NOMO-1 (cell line): ENCODE data around the gene MAN1A2.
A peak's percentile ranks its signal among the peaks of the same experiment; 100 is the strongest.
"Not testable (repeated sequence)": the region's sequence is repeated elsewhere in the genome, so short reads cannot be mapped to it uniquely, and the experiment has no call there.

ENCODE experiments used
- DNase-seq, 2 experiments: peaks; one replicate each; lab custom pipeline; 2025; ENCODE audit not compliant: unreplicated experiment in 2 of 2; lab: John Stamatoyannopoulos, UW

Gene MAN1A2

DNA sequence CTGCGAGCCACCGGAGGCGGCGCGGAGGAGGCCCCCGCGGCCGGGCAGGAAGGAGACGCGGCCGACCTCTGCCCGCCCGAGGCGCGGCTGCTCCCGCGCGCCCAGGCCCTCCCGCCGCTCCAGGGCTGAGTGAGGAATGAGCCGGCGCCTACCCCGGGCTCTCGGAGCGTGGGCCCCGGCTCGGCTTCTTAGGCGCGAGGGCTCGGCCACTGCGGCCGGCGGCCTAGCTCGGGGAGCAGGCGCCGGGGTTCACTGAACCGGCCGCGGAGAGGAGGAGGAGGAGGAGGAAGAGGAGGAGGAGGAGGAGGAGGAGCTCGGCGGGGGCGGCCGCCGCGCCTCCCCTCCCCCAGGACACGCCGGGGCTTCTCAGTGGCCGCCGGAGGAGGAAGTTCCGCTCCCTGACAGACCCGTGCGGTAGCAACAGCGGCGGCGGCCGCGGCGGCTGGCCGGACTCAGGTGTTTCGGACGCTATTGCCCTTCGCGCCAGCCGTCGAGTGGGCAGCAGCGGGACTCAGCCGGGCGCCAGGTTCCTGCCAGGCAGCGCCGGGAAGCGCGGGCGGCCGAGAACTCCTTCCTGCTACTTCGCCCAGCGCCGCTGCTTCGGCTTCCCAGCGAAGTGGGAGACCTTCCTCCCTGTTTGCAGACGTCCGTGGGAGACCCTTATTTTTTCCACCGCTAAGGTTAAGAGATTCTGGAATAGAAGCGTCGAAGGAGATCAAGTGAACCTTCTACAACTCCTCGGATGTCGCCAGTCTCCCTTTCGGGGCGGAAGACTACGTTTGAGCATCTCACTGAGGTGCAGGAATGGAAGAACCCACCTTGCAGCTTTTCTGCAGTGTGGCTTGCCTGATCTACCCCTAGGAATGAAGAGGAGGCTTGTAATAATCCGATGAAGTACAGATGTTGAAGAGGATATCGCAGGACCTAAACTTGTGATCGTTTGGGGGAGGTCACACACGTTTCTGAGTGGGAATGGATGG, at the start of gene MAN1A2:
Gene MAN1A2, plus strand, starts transcription at position 404 of the 980 bp plus-strand sequence. CDS start 735 bp downstream, outside the sequence.
- DNase-seq = peak; percentile 71 to 84

DNA sequence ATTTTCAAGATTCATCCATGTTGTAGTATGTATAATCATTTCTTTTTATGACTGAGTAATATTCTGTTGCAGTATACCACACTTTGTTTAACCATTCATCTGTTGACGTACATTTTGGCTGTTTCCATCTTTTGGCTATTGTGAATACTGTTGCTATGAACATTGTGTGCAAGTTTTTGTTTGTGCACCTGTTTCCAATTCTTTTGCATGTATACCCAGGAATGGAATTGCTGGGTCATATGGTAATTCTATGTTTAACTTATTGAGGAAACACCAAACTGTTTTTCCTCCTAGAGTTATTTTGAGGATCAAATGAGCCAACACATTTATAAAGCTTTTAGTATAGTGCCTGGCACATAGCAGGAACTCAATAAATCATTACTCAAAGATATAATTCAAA, 49.2 kb upstream of the MAN1A2 start:
- no peak for DNase-seq

DNA sequence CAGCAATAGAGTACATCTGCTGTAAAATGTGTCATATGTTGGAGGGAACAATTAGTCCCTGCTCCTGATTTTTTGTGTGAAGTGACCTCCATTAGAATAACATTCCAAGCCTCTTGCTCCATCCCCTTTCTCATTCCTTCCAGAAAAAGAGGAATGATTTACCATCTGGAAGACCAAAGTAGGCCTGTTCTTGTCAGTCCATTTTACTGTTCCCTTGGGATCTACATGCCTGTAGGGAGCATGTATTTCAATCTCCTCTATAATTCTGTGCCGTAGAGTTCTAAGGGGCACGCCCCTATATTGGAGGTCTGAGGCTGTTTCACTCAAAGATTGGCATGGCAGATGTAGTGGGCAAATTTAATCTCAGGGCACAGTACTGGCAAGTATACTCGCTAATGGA, 48.8 kb upstream of the MAN1A2 start:
- no peak for DNase-seq

DNA sequence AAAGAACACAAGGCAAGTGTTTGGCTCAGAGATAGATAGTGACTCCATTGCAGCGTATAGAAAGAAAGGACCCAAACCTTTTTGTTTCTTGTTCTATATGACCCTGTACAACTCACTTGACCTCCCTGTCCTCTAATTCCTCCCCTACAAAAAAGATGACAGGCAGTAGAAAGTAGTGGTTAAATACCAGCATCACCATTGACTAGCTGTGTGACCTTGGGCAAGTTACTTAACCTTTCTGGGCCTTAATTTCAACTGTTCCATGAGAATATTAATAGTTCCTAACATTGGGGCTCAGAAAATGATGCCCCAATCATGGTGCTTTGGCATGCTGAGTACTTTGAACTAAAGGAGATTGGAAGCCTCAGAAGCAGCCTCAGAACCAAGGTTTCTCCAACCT, 46.7 kb upstream of the MAN1A2 start:
- no peak for DNase-seq

DNA sequence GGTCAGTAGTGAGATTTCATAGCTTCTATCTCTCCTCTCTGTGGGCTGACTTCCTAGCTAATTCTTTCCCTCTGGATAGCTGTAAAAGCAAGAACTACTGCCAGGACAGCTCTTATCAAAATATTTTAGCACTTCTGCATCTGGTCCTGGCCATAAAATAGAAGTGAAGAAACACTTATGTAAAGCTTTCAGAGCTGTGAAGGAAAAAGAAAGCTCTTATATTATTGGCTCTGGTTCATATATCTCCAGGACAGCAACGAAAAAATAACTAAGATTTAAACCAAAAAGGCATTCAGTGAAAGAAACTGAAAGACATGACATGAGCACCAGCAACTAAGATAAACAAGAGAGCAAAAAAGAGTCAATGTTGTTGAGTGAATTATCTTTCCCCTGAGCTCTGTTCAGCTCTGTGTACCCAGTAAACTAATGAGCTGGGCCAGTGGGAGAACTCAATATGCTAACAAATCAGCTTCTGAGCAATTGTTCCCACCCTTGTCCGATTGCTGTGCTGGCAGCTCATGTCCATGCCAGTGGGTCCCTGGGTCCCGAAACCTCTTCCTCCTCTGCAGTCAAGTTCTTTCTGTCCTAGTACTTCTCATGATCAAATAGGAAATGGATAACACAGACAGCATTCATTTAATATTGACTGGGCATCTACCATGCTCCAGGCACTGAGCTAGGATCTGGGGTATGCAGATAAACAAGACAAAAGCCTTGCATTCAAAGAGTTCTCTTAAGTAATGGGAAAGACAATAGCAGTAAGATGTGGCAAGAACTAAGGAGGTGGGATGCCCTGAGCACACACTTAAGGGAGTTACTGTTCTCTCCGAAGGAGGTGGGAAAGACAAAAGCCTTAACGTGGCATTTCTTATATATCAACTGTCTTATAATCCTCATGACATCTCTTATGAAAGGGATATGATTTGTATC, 45.3 kb upstream of the MAN1A2 start:
- DNase-seq = no peak

DNA sequence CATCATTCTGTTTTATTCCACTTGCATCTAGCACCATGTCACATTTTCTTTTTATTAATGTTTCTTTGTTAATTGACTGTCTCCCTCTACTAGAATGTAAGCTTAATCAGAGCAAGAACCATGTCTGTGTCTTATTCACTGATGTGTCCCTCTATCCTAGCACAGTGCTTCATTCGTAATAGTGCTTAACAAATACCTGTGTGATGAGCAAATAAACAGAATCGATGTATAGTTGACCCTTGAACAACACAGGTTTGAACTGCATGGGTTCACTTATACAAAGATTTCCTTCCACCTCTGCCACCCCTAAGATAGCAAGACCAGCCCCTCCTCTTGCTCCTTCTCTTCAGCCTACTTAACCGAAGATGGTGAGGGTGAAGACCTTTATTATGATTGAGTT, 42.9 kb upstream of the MAN1A2 start:
- no peak for DNase-seq

DNA sequence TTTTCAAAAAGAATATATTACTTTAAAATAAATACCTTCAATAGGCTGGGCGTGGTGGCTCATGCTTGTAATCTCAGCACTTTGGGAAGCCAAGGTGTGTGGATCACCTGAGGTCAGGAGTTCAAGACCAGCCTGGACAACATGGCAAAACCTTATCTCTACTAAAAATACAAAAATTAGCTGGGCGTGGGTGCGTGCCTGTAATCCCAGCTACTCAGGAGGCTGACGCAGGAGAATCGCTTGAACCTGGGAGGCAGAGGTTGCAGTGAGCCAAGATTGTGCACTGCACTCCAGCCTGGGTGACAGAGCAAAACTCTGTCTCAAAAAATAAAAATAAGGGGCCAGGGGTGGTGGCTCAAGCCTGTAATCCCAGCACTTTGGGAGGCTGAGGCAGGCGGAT, 41.2 kb upstream of the MAN1A2 start:
- not testable (repeated sequence) for DNase-seq

DNA sequence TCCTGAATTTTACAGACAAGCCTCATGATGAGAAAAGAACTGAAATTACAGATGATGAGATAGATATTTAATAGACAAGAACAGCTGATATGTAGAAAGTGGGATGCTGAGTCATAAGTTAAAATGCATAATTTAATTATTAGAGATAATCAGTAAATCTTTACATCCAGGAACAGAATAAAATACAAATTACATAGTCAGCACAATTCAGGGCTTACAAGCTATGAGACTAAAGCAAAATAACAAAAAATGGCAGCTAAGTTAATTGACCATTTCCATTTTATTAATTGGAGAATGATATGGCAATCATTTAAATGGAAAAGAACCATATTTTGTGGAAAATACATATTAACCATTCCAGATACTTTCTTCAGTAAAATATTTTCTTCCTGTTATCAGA, 40.2 kb upstream of the MAN1A2 start:
- DNase-seq = no peak

DNA sequence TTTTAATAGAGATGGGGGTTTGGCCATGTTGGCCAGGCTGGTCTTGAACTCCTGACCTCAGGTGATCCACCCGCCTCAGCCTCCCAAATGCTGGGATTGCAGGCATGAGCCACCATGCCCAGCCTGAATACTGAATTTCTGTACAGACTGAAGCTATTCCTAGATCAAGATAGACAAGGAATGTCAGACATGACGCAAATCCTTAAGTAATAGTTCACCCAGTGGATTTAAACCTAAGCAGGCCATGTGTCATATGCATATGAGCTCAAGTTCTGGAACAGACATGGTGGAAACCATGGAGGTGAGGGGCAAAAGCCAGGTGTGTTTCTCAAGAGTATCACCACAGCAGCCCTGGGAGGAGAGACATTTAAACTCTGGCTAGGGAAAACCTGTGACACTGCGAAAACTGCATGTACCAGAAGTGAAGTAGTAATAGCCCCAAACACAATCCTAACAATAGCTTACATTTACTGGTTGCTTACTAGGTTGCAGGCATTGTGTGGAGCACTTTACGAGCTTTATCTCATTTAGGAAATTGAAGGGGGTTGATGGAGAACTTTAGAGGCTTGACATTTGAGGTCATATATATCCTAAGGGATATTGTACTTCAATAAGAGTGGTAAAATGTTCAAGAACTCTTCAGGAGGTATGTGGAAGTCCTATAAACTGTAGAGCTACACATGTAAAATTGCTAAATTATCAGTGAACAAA, 31.7 kb upstream of the MAN1A2 start:
- no peak for DNase-seq

DNA sequence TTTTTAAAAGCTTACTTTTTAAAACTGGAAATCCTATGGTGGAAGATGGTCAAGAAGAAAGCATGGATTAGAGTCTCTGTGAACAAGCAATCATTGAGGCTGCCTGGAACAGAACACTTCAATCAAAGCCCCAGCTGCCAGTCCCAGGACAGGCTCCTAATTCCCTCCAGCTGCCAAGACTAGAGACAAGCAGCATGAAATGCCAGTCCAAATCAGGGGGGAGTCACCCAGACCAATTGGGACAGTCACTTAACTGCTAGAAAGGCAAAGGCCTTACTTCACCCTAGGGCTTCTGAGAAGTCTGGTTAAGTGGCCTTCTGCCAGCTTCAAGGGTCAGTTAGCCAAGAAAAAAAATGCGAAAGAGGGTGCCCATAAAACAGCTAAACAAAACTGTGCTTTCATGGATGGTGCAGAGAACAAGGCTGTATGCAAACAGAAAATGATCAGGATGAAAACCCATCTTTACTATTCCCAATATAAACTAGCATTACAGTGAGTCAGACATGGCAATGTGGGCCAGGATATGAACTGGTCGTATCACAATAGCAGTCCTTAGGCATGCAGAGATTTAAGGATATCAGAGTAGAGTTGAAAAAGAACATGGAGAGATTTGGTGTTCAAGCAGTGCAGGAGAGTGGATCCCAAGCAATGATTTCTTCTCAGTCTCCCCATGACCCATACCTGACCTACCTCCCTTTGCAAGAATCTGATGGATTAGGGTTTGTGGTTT, 31.0 kb upstream of the MAN1A2 start:
- no peak for DNase-seq

DNA sequence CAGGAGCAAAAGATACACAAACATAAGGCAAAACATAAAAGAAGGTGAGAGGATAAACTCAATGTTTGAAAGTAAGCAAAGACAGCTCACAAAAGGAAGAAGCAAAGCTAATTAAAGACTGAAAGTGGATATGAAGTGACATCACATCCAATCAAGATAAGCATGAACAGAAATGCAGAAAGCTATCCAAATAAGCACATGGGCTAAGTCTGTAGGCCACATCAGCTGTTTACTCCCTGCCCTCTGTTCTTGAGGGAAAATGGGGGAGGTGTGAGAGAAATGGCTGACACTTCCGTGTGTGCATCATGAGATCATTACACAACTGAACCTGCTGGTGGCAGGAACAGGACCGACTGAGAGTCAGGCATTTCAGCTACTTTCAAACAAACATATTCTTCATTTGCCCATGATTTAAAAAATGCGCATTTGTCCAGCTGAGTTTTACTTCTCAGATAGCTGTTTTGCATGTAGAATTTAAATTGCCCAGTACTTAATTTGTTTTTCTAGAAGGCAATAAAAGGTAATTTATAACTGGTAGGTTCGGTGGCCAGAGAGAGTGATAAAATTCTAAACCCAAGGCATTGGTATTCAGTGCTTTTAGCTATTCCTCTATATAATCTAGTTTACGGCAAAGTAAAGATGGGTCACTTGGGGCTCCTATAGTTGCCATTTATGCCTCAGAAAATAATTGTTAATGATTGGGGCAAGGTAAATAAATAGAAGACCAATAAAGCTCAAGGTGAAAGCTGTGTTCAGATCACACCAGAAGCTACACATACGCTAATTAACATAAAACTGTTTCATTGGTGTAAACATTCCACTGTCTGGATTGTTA, 27.2 kb upstream of the MAN1A2 start:
- peak; percentile 5 to 16 for DNase-seq

DNA sequence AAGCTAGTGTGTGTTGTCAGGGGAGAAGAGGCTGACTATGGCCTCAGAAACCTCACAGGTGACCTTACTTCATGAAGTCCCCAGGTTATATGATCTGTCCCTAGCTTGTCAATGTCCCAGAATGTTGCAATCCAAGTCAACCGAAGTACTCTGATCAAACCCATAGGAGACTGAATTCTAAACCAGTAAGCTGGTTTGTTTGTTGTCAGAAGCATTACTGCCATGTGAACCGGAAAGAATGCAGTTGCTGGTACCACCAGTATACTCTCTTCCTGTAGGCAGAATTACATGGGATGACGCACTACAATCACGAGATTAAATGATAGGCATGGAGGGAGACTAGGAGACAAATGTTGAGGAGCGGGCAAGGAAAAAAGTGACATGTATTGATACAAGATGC, 26.1 kb upstream of the MAN1A2 start:
- DNase-seq = no peak

DNA sequence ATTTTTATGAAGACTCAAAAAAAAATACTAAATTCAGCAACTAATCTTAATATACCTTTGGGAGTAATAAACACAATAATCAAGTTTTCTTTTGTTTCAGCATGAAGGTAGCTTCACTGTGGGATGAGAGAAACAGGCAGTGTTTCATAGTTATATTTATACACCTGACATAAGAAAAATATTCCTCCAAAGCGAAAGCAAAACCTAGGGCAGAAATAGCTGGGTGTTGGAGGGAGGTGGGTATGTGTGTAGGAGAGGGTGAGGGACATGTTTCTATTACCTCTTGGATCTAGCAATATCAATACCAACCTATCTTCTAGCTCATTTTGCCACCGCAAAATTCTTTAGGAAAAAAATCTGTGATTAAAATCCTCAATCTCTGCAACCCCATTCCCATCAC, 24.9 kb upstream of the MAN1A2 start:
- no peak for DNase-seq

DNA sequence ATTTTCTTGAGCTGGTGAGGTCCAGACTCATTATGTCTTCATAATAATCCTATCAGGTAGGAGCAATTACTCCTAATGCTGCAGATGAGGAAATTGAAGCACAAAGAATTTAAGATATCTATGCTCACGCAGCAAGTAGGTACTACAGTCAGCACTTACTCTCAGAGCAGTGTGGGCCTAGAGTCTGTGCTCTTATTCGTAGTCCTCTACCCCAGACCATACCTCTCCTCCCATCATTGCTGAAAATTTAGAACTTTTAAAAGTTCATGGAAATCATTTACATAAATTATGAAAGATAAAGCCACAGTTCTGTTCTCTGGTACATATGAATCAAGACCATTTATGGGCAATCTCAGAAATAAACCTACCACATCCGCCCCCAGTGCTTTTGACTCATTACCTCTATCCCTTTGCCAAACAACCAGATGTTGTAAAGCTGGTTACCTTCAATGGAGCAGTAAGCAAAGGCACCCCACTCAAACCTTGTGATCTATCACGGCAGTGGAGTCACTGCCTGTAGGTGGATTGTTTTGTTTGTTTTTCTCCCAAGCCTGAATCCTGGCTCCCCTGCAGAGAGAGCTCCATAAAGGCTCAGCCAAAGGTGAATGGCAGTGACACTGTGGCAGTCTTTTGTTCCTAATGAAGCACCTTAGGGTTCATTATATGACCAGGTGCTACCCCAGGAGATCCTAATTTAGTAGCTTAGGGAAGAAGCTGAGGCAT, 20.9 kb upstream of the MAN1A2 start:
- DNase-seq = no peak

DNA sequence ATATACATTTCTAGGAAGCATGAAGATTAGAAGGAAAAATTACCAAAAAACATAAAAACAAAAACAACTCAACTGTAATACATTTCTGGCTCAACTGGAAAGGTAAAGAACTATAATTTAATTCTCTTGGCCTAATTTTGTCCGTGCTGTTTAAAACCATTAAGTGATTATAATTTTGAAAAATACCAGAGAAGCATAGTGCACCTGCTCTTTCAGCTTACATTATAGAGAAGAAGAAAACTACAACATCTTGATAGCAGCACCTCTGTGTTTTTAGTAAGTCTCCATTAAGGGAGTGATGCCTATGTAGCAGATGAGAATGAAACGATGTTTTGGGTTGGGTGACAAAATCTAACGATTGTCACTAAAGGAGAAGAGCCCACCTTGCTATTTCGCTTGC, 19.3 kb upstream of the MAN1A2 start:
- DNase-seq = no peak

DNA sequence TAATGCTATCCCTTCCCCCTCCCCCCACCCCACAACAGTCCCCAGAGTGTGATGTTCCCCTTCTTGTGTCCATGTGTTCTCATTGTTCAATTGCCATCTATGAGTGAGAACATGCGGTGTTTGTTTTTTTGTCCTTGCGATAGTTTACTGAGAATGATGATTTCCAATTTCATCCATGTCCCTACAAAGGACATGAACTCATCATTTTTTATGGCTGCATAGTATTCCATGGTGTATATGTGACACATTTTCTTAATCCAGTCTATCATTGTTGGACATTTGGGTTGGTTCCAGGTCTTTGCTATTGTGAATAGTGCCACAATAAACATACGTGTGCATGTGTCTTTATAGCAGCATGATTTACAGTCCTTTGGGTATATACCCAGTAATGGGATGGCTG, 14.6 kb upstream of the MAN1A2 start:
- not testable (repeated sequence) for DNase-seq

DNA sequence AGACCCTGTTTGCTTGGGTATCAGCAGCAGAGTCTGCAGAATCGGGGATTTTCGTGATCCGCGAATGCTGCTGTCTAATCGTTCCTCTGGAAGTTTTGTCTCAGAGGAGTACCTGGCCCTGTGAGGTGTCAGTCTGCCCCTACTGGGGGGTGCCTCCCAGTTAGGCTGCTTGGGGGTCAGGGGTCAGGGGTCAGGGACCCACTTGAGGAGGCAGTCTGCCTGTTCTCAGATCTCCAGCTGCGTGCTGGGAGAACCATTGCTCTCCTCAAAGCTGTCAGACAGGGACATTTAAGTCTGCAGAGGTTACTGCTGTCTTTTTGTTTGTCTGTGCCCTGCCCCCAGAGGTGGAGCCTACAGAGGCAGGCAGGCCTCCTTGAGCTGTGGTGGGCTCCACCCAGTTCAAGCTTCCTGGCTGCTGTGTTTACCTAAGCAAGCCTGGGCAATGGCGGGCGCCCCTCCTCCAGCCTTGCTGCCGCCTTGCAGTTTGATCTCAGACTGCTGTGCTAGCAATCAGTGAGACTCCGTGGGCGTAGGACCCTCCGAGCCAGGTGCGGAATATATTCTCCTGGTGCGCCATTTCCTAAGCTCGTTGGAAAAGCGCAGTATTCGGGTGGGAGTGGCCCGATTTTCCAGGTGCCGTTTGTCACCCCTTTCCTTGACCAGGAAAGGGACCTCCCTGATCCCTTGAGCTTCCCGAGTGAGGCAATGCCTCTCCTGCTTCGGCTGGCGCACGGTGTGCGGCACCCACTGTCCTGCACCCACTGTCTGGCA, 9.2 kb upstream of the MAN1A2 start:
- DNase-seq = not testable (repeated sequence)

DNA sequence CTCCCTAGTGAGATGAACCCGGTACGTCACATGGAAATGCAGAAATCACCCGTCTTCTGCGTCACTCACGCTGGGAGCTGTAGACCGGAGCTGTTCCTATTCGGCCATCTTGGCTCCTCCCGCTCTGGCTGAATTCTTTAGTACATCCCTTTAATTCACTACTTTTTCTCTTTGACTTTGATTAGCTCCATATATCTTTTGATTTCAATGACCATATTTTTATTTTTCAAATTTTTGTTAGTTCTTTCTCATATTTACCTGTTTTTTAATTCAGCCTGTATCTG, 8.7 kb upstream of the MAN1A2 start:
- not testable (repeated sequence) for DNase-seq
